ENCODE measurements around the gene ITIH3.
"Not testable (repeated sequence)": the region's sequence is repeated elsewhere in the genome, so short reads cannot be mapped to it uniquely, and the experiment has no call there.

The ITIH3 gene, protein sequence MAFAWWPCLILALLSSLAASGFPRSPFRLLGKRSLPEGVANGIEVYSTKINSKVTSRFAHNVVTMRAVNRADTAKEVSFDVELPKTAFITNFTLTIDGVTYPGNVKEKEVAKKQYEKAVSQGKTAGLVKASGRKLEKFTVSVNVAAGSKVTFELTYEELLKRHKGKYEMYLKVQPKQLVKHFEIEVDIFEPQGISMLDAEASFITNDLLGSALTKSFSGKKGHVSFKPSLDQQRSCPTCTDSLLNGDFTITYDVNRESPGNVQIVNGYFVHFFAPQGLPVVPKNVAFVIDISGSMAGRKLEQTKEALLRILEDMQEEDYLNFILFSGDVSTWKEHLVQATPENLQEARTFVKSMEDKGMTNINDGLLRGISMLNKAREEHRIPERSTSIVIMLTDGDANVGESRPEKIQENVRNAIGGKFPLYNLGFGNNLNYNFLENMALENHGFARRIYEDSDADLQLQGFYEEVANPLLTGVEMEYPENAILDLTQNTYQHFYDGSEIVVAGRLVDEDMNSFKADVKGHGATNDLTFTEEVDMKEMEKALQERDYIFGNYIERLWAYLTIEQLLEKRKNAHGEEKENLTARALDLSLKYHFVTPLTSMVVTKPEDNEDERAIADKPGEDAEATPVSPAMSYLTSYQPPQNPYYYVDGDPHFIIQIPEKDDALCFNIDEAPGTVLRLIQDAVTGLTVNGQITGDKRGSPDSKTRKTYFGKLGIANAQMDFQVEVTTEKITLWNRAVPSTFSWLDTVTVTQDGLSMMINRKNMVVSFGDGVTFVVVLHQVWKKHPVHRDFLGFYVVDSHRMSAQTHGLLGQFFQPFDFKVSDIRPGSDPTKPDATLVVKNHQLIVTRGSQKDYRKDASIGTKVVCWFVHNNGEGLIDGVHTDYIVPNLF

DNA sequence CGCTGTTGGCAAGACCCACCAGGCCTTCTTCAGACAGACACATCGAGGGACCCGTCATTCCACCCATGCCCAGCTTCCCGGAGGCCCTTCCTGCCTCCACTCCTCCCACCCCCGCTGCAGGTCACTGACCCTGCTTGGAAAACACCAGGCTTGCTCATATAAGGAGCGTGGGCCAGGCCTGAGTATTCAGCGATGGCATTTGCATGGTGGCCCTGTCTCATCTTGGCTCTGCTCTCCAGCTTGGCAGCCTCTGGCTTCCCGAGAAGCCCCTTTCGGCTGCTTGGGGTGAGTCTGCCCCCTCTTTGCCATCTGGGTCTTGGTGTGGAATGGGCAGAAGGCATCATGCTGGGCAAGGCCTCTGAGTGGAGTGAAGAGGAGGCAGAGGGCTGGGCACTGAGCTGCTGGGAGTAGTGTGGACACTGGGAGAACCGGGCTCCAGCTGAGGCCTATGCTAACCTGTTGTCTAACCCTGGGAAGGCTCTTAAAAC lies at the start of gene ITIH3:
ITIH3 (plus strand) TSS at position 185 of the 488 bp plus-strand sequence; CDS start at position 193, 8 bp downstream.
- no peak for DNase-seq

DNA sequence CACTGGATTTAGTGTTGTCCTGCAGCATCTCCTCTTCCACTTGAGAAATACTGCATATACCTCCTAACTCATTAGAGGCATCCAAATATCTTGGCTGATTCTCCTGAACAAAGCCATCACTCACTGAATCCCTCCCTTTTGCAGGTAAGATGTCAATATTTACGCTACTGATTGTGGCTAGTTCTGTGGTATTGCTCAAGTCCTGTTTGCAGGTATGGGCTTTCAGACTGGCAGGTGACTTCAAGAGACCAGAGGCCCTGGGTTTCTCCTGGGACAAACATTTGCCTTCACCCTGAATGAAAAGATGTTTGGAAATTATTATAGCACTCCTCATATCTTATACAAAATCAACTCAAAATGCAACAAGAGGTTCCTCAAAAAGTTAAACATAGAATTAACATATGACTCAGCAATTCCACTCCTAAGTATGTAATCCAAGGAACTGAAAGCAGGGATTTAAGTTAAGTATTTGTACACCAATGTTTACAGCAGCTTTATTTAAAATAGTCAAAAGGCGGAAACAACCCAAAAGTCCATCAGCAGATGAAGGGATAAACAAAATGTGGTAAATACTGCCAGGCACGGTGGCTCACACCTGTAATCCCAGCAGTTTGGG lies 42.4 kb upstream of the ITIH3 start:
- no peak for DNase-seq

DNA sequence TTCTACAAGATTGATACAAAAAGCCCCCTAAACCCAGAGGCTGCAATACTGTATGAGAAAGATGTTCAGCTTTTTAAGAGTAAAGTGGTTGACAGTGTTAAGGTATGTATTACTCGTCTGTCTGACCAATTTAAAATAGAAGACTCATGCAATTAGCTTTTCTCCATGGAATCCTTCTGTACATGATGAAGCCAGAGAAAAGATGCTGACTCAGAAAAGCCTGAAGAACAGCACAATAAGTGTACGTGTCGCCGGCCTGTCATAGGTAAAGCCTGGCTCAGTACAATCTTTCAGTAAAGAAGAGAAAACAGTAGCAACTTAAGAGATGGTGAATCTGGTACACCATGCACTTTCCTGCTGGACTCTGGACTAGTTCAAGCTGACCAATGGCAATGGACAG lies 40.2 kb upstream of the ITIH3 start:
- no peak for DNase-seq

DNA sequence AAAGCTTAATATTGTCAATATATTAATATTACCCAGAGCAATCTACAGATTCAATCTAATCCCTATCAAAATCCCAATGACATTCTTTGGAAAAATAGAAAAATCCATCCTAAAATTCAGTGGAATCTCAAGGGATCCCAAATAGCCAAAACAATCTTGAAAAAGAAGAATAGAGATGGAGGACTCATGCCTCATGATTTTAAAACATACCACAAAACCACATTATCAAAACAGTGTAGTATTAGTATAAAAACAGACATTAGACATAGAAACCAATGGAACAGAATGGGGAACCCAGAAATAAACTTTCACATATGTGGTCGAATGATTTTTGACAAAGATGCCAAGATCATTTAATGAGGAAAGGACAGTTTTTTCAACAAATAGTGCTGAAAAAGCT lies 38.5 kb upstream of the ITIH3 start:
- no peak for DNase-seq

DNA sequence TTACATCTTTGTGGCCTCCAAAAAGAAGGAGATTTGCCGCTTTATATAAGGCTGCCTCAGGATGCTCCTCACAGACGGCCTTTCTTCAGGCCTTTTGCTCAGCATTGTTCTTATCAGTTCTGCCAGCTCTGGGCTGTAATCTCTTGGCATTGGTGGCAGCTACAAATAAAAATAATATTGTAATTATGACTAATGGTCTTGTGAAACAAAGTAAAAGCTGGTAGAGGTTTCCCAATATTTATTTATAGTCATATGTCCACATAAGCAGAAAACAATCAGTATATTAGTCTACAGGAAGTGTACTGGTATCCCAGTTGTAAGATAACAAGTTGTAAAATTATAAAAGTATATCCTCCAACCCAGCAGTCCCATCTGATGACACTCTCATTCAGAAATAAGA lies 31.1 kb upstream of the ITIH3 start:
- DNase-seq = no peak

DNA sequence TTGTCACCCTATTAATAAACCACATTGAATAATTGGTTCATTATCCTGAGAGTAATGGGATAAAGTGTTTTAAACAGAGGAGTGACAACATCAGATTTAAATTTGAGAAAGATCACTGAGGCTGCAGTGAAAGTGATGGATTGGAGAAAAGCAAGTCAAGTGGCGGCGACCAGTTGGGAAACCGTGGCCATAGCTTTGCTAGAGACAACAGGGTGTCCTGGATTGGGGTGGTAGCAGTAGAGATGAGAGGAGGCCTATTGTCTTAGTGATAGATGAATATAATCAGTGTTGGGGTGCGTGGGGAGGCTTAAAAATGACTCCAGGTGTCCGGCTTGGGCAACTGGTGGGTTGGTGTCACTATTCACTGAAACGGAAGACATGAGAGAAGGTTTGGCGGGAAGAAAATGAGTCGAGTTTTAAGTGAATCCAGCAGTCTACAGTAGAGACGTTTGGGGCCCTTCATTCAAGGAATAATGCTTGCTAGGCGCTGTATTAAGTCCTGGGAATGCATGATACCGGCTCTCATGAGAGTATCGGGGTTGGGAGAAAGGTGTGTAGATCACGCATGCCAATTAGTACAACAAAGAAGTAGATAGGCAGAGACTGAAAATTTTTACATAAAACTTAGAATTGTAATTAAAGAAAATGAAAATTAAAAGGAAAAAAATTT lies 24.7 kb upstream of the ITIH3 start:
- peak; percentile 31 for DNase-seq

DNA sequence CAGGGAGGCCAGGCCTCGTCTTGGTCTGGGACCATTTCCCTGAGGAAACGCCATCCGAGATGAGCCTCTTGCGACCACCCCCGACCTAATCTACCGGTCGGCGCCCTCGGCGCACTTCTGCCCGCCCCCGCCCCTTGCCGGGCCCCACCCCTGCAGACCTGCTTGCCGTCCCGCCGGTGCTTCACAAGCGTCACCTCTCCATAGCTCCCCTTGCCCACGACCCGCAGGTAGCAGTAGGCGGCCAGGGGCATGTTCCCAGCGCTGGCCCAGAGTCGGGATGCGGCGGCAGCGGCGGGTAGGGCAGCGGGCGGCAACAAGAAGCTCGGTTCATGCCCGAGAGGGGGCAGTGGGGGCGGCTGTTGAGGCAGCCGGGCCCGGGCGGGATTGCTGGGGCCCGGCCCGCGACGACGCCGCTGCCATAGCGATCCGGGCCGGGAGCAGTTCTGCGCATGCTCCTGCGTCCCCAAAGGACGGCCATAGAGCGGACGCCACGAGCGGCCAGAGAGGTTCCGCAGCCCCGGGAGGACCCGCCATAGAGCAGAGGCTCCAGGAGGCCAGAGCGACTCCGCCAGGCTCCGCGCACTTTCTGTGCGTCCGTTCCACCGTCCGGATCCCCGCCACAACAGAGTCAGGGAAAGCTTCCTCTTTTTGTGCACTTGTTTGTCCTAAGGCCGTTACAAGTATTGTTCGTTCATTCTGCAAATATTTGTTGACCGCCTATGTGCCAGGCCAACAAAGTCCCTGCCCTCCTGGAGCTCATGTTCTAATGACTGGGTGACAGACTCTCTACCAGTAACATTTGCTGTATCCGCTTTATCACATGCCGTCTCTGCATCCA lies 23.9 kb upstream of the ITIH3 start, which contains the start of gene NEK4:
NEK4 (minus strand) TSS at position 445 of the 838 bp plus-strand sequence; CDS start at position 251, 194 bp downstream.
- DNase-seq = peak; percentile 77

DNA sequence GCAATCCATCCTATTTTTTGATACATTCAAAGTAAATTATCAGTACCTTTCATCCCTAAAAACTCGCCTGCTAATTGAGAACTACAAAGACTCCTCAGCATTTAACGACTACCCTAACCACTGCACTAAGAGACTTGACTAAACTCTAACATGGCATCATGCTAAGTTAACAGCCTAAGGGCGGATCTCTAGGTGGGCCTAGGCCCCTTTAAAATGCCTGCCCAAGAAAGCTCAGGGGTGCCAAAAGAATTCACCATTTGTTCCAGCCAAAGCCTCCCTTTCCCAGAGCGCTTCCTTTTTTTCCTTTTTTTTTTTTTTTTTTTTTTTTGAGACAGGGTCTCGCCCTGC lies 23.3 kb upstream of the ITIH3 start:
- peak; percentile 30 for DNase-seq

DNA sequence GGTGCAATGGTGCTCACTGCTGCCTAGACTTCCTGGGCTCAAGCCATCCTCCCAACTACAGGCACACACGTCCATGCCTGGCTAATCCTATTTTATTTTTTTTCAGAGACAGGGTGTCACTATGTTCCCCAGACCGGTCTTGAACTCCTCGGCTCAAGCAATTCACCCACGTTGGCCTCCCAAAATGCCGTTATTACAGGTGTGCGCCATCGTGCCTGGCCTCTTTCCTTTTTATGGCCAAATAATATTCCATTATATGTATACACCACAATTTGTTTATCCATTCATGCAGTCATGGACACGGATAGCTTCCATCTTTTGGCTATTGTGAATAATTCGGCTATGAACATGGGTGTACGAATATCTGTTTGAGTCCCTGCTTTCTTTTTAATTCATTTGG lies 22.9 kb upstream of the ITIH3 start:
- no peak for DNase-seq

DNA sequence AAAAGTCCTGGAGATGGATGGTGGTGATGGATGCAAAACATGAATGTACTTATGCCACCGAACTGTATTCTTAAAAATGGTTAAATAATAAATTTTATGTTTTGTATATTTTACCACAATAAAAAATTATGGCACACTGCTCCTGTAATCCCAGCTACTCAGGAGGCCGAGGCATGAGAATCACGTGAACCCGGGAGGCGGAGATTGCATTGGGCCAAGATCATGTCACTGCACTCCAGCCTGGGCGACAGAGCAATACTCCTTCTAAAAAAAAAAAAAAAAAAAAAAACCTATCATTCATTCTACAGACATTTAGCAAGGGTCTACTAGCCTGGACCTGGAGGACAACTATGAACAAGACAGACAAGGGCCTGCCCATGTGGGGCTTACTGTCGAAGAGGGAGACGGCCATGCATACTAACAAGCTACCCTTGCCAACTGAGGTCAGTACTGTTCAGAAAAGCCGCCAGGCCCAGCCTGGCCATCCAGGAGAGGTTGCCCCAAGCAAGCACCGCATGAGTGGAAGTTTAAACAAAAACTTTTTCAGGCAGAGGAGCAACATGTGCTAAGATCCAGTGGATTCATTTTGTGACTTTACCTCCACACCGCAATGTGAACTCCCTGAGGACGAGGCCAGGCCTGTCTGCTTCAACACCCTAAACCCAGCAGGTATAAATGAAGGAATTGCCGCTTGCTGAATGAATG lies 21.1 kb upstream of the ITIH3 start:
- DNase-seq = no peak

DNA sequence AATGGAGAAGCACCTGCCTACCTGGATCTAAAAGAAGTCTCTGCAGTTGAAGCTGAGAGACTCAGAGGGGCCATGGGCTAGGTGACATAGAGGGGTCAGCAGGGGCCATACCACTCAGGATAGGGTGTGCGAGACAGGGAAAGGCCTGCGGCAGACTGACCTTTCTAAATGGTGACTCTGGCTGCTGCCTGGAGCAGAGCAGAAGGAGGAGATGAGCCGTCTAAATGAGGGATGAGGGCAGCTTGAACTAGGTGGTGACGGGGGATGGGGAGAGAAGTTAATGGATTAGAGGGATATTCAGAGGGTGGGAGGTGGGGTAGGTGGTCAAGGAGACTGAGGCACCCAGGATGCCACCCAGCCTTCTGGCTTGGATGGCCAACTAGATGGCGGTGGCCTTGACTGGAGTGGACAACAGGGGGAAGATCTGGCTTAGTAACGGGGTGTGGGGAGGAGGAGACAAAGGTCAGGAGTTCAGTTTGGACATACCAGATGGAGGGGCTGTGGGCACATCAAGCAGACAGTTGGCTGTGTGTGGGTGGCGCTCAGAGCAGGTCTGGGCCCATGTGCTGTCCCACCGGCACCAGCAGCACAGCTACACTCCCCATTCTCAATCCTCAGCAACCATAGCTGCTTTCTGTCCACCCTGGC lies 20.4 kb upstream of the ITIH3 start:
- no peak for DNase-seq

DNA sequence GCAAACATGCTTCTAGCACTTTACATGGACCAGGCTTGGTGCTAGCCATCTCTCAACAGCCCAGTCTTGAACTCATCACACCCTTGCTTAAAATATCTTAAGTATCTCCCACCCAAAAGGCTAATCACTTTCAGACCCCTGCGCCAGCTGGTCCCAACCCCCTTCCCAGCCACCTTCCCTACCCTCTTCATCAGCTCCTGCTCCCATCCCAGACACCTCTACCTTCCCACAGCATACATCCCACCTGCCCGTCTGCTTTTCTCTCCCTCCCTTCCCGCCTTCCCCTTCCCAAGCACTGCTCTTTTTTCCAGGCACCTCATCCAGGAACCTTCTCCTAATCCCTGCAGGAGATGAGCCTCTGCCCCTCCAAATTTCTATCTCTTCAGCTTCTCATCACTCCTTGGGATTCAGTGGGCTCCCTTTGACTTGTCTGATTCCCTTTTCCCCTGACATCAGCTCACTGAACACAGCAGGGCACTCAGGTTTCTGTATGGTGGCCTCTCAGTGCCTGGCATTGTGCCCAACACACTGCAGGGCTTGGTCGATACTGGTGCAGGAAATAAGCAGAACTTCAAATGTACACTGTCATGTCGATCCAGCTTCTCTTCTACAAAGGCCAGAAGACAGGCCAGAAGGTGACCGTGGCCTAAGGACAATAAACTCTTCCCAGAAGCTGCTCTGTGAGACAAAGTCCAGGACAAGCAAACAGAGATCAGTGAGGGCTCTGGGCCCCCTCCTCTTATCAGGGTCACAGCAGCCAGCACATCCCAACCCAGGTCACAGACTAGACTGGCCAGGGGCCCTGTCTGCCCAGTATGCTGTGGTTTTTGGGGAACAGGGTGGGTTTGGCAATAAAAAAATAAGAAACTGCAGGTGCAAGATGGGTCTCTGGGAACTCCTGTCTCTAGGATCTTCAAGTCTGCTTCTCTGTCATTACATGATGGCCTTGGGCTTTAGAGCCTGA lies 19.4 kb upstream of the ITIH3 start:
- no peak for DNase-seq

DNA sequence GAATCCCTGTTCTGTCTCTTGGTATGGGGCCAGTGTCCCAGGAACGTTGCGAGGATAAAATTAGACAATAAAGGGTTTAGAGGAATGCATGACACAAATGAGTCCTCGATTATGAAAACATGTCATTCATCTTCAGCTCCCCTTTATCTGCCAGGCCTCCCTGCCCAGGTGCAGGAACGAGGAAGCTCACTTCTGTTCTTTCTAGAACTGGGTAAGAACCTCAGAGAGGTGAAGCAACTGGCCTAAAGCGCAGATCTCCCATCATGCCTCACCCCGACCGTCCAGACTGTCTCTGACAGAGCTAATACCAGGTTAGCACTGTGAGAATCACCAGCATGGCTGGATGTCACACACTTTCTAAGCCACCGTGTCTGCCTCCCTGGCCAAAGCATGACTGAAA lies 18.7 kb upstream of the ITIH3 start:
- no peak for DNase-seq

DNA sequence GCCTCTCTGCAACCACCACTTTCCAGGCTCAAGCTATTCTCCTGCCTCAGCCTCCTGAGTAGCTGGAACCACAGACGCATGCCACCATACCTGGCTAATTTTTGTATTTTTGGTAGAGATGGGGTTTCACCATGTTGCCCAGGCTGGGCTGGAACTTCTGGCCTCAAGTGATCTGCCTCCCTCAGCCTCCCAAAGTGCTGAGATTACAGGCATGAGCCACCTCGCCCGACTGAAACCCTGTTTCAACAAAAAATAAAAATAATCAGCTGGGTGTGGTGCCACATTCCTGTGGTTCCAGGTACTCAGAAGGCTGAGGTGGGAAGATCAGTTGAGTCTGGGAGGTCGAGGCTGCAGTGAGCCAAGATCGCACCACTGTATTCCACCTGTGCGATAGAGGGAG lies 18.1 kb upstream of the ITIH3 start:
- DNase-seq = not testable (repeated sequence)

DNA sequence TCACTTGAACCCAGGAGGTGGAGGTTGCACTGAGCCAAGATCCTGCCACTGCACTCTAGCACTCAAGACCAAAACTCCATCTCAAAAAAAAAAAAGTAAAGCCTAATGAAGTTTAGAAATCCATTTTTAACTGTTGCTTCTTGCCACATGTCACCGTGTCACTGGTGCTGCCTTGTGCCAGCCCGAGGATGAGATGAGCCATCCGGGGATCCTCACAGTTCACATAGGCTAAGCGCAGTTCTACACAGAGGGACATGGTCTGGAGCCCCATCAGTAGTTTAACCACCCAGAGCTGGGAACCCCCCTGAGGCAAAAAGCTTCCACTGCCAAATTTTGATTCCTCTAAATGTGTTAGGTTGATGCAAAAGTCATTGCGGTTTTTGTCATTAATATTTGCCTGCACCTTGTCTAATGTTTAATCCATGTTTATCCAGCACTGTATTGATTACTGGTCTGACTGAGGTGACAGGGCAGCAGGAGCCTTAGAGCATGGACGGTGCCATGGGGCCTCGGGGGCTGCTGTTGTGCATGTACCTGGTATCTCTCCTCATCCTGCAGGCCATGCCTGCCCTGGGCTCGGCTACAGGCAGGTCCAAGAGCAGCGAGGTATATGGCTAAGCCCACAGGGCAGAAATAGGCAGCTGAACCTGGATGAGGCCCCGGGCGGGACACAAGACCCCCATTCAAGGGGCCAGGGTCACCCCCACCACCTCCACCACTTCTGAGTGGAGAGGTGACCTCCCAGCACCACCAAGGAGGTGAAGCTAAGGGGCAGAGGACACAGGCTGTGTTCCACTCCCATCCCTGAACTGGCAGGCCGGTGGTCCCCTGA lies 17.3 kb upstream of the ITIH3 start, which contains the start of gene ITIH1:
ITIH1 (plus strand) TSS at position 473 of the 832 bp plus-strand sequence; CDS start at position 490, 17 bp downstream.
- DNase-seq = no peak

DNA sequence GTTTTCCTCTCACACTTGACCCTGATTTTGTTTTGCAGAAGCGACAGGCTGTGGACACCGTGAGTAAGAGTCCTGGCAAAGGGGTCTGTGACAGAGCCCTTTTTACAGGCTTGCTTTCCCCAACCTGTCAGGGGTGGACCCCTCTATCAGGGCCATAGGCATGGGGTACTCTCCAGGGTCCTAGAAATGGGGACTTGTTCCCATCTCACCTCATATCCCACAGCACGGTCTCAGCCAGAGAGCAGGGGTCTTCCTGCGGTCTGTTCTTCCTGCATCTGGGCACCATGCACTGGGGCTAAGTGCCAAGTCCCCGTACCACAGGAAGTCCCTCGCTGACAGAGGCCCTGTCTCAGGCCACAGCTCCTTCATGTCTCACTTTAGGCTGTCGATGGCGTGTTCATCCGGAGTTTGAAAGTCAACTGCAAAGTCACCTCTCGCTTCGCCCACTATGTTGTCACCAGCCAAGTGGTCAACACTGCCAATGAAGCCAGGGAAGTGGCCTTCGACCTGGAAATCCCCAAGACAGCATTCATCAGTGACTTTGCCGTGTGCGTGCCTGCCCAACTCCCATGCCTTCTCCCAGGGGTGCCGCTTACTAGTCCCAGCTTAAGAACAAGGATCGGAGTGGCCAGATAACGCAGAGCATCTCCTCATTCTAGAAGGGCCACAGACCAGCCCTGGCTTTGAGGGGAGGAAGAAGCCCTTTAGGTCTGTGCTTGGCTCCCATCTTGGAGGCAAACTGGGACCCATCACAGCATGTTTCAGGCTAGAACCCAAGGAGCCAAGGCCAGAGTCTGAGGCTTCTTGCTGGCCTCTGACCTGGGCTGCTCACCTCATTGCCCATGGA lies 16.4 kb upstream of the ITIH3 start:
- DNase-seq = no peak

Measured in NCI-H2227 treated with DMSO at 0.1 percent for 48 hours (cell line).